Ramos (cell line): ENCODE results near the gene DZANK1.
"Not testable (repeated sequence)": the region's sequence is repeated elsewhere in the genome, so short reads cannot be mapped to it uniquely, and the experiment has no call there.

Experiments used
- in situ Hi-C: fragments of 300-500 bp; cut with MboI; formaldehyde crosslinking; loops from one replicate; pipeline ENCODE4 v1.14.3; 2022; ENCODE audit warnings: low sequenced_read_pairs; ENCODE audit not compliant: unreplicated experiment

The DZANK1 gene

GRCh38 chr20:18443886-18444285 is 22.9 kb downstream of the DZANK1 start:
- in situ Hi-C loops, result loop anchor here (10.0 kb wide), 1 partner anchor 59 kb away; no protein-coding TSS in a partner anchor

- in situ Hi-C loops, result loop anchor here (10.0 kb wide), 1 partner anchor 56 kb away; no protein-coding TSS in a partner anchor
Observed at GRCh38 chr20:18440403-18440802, 26.4 kb downstream of the DZANK1 start.

GRCh38 chr20:18436847-18437246 is 30.0 kb downstream of the DZANK1 start:
- in situ Hi-C loops, result no loop called here

GRCh38 chr20:18431206-18431605 is 35.6 kb downstream of the DZANK1 start:
- in situ Hi-C loops, result no loop called here

- in situ Hi-C loops, result no loop called here
Observed at GRCh38 chr20:18430172-18430826, 36.5 kb downstream of the DZANK1 start.

GRCh38 chr20:18428490-18429173 is 38.2 kb downstream of the DZANK1 start:
- in situ Hi-C loops, result no loop called here

- in situ Hi-C loops, result no loop called here
Observed at GRCh38 chr20:18427214-18427613, 39.6 kb downstream of the DZANK1 start.

DNA sequence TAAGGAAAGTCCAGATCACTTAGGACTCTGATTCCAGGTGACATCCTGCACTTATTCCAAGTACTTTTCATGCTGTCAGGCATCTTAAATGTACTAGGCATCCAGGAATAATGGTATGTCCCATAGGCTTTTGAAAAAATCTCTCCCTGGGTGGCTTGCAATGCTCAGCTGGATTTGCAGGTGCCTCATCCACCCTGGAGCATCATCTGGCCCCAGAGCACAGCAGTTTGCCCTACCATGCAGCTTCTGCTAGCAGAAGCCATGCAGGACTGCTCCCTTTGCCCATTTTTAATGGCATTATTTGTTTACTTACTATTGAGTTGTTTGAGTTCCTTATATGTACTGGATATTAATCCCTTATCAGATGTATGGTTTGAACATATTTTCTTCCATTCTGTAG is 45.2 kb downstream of the DZANK1 start:
- in situ Hi-C loops, result no loop called here

GRCh38 chr20:18416486-18416885 is 50.3 kb downstream of the DZANK1 start:
- in situ Hi-C loops, result no loop called here

DNA sequence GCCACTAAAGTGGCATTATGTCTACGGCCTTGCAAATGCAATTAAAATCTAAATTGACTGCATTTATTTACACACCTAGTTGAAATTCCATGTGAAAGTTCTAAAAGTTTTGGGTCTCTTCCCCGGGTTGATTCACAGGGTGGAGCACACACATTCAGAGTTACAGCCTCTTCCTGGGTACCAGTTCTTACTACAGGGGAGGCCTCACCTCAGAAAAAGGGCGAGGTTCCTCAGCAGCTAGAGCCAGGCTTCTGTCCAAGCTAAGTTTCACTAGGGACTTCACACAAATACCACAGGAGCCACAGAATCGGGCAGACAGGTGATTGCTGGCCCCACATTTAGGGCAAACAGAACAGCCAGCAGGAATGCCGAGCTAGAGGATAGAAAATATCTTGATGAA is 52.7 kb downstream of the DZANK1 start:
- in situ Hi-C loops, result no loop called here

GRCh38 chr20:18412221-18412901 is 54.5 kb downstream of the DZANK1 start:
- in situ Hi-C loops, result no loop called here

GRCh38 chr20:18405826-18406225 is 61.0 kb downstream of the DZANK1 start:
- in situ Hi-C loops, result no loop called here

- in situ Hi-C loops, result no loop called here
Observed at GRCh38 chr20:18404172-18404571, 62.7 kb downstream of the DZANK1 start.

GRCh38 chr20:18403269-18403668 is 63.6 kb downstream of the DZANK1 start:
- in situ Hi-C loops, result no loop called here

GRCh38 chr20:18401305-18401704 is 65.5 kb downstream of the DZANK1 start:
- in situ Hi-C loops, result no loop called here

DNA sequence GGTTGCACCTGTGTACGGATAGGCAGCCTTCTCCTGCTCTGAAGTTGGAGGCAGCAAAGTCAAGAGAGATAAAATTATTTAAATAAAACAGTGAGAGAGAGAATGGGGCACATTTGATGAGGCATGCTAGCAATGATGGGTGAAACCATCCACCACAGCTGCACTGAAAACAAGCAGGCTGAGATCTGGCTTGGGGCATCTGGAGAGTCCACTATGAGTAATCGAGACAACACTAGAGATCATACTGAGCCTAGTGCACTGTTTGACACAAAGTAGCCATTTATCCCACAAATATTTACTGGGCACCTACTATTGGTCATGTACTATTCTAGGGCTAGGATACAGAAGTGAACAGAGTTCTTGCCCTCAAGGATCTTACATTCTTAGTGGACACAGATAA is 66.4 kb downstream of the DZANK1 start:
- in situ Hi-C loops, result no loop called here

GRCh38 chr20:18398713-18399112 is 68.1 kb downstream of the DZANK1 start:
- in situ Hi-C loops, result not testable (repeated sequence)

DNA sequence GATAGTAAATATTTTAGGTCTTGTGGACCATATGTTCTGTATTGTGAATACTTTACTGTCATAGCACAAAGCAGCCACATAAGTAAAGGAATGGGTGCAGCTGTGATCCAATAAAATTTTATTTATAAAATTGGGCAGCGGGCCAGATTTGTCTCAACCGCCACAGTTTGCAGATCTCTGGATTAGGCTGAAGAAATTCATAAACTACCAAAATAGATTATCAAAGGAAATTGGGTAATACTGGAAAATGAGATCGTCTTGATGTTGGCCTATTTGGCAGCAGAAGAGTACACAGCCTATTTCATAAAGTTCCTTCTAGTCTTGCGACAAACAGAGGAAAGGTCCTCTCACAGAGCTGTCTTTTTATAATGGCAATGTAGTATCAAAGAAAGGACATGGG is 69.8 kb downstream of the DZANK1 start:
- in situ Hi-C loops, result no loop called here

GRCh38 chr20:18395544-18395943 is 71.3 kb downstream of the DZANK1 start:
- in situ Hi-C loops, result no loop called here

DNA sequence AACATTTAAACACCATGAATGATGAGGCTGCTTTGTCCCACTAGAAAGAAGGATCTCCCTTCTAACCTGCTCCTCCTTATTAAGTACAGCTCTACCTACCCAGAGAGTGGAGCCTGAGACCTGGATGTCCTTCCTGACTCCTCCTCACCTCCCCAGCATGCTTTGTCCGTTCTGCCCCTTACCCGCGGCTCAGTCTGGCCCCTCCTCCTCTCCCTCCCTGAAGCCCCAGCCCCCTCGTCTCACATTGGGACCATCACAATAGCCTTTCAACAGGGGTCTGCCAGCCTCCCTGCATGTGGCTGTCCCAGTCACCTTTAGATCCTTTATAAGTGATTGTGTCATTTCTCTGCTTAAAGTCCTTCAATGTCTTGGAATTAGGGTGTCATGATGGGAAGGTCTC is 72.5 kb downstream of the DZANK1 start:
- in situ Hi-C loops, result no loop called here

DNA sequence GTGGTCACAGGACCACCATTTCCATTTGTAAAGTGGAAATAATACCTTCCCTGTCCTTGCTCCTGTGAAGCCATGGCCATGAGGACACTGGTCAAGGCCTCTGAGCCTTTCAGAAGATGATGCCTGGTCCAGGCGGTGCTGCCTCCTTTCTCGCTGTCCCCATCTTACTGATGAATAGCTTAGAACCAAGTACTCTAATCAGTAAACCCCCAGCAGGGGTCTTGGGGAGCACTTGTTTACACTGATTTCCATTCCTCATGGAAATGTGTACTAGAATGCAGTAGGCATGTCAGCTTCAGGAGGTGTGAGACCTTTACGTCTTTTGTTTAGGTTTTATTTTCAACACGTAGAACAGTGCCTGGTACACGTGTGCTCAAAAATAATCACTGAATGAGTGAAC is 75.1 kb downstream of the DZANK1 start:
- in situ Hi-C loops, result no loop called here
